Measurements from ENCODE around the gene RAB35. TPM values are rescaled to one million over a fixed set of nuclear protein-coding genes. Genes with fewer than 3 reads are reported as not detected.

Gene RAB35
- total and polyA plus RNA-seq, 7 donors = 17.5 to 43.0 (median 24.6) TPM

GRCh38 chr12:120159509-120160237 is 43.1 kb upstream of the RAB35 start:
- no peaks in the 10 kb centered on the region for H3K9me3 ChIP-seq
- H3K27me3 ChIP-seq = no peaks in the 10 kb centered on the region
- 95 to 96% methylated on average over 12 of the region's 12 CpGs for WGBS, 2 donors
- no peak for TF ChIP-seq CTCF (IDR thresholded peaks at IDR 0.05)
- TF ChIP-seq POLR2A (IDR thresholded peaks at IDR 0.05) = no peak
- TF ChIP-seq EP300 (IDR thresholded peaks at IDR 0.05) = no peak
- no peak for TF ChIP-seq POLR2AphosphoS5 (IDR thresholded peaks at IDR 0.05)
- peaks cover 52 to 100% (median 90%) of the 10 kb centered on the region in 4 donors for H3K36me3 ChIP-seq
- intact Hi-C loops (cut with DNase I) = no loop called here
- H3K4me1 ChIP-seq = no peaks in the 10 kb centered on the region
- peak; percentile 73 for DNase-seq
- peak overlapping the region in 2 of 4 donors; percentile 1 to 19 for H3K27ac ChIP-seq
- no peak overlapping the region for H3K4me3 ChIP-seq

GRCh38 chr12:120158351-120158750 is 41.8 kb upstream of the RAB35 start:
- TF ChIP-seq CTCF (IDR thresholded peaks at IDR 0.05) = no peak
- TF ChIP-seq POLR2AphosphoS5 (IDR thresholded peaks at IDR 0.05) = no peak
- TF ChIP-seq POLR2A (IDR thresholded peaks at IDR 0.05) = no peak
- TF ChIP-seq EP300 (IDR thresholded peaks at IDR 0.05) = no peak
- 97 to 98% methylated on average over 10 of the region's 10 CpGs for WGBS, 2 donors
- peaks cover 60 to 100% (median 94%) of the 10 kb centered on the region in 4 donors for H3K36me3 ChIP-seq

GRCh38 chr12:120157678-120158077 is 41.1 kb upstream of the RAB35 start:
- H3K4me1 ChIP-seq = no peaks in the 10 kb centered on the region
- no peak for DNase-seq
- peaks cover 56 to 100% (median 92%) of the 10 kb centered on the region in 4 donors for H3K36me3 ChIP-seq
- no peak overlapping the region for H3K27ac ChIP-seq
- H3K4me3 ChIP-seq = no peak overlapping the region
- intact Hi-C loops (cut with DNase I) = no loop called here
- 90 to 92% methylated on average over 11 of the region's 11 CpGs for WGBS, 2 donors
- no peak for TF ChIP-seq CTCF (IDR thresholded peaks at IDR 0.05)
- no peak for TF ChIP-seq POLR2A (IDR thresholded peaks at IDR 0.05)
- TF ChIP-seq EP300 (IDR thresholded peaks at IDR 0.05) = no peak
- TF ChIP-seq POLR2AphosphoS5 (IDR thresholded peaks at IDR 0.05) = no peak
- H3K27me3 ChIP-seq = no peaks in the 10 kb centered on the region
- no peaks in the 10 kb centered on the region for H3K9me3 ChIP-seq

More at GRCh38 chr12:120158351-120158750, 41.8 kb upstream of the RAB35 start:
- no peak overlapping the region for H3K4me3 ChIP-seq
- intact Hi-C loops (cut with DNase I) = no loop called here
- no peak for DNase-seq
- no peak overlapping the region for H3K27ac ChIP-seq
- H3K27me3 ChIP-seq = no peaks in the 10 kb centered on the region
- H3K4me1 ChIP-seq = no peaks in the 10 kb centered on the region
- H3K9me3 ChIP-seq = no peaks in the 10 kb centered on the region

GRCh38 chr12:120156315-120157259 is 40.0 kb upstream of the RAB35 start:
- DNase-seq = no peak
- H3K27me3 ChIP-seq = no peaks in the 10 kb centered on the region
- no peaks in the 10 kb centered on the region for H3K4me1 ChIP-seq
- H3K4me3 ChIP-seq = no peak overlapping the region
- TF ChIP-seq POLR2AphosphoS5 (IDR thresholded peaks at IDR 0.05) (no peak), EP300 (IDR thresholded peaks at IDR 0.05) (no peak), POLR2A (IDR thresholded peaks at IDR 0.05) (no peak), CTCF (IDR thresholded peaks at IDR 0.05) (no peak)
- intact Hi-C loops (cut with DNase I) = no loop called here
- 88 to 91% methylated on average over 22 of the region's 22 CpGs for WGBS, 2 donors
- no peak overlapping the region for H3K27ac ChIP-seq
- H3K36me3 ChIP-seq = peaks cover 46 to 97% (median 82%) of the 10 kb centered on the region in 4 donors
- no peaks in the 10 kb centered on the region for H3K9me3 ChIP-seq

All from sigmoid colon (tissue), 7 donors.